Activated CD8-positive, alpha-beta memory T cell treated with anti-CD3 and anti-CD28 coated beads, Interleukin-2, amount 10 ng/mL, durations not matched to agents 7 days and 5 days (primary cell): ENCODE measurements around the gene ALS2. TPM values are rescaled to one million over a fixed set of nuclear protein-coding genes. Genes with fewer than 3 reads are reported as not detected.
"Not testable (repeated sequence)": the region's sequence is repeated elsewhere in the genome, so short reads cannot be mapped to it uniquely, and the experiment has no call there.

Source experiments
- ATAC-seq: fragments of 150-1000 bp; cut with Tn5 transposase; one replicate; pipeline ENCODE4 v1.10.0; 2021; ENCODE audit warnings: moderate library complexity
- CTCF ChIA-PET: fragments of 350-600 bp; sonication (Branson Sonifier 250); formaldehyde crosslinking; loops from one replicate; lab custom pipeline; 2021; ENCODE audit warnings: antibody characterized with exemption; lab: Charles Lee
- DNase-seq: peaks from one replicate; pipeline ENCODE4 v3.0.0-alpha.2; 2020
- H3K27ac Mint-ChIP-seq: one replicate; pipeline ENCODE4 v1.8.0; 2021; ENCODE audit warnings: mild to moderate bottlenecking, mixed read lengths
- H3K27me3 Mint-ChIP-seq: one replicate; pipeline ENCODE4 v1.8.0; 2021; ENCODE audit warnings: mixed read lengths
- H3K36me3 Mint-ChIP-seq: one replicate; pipeline ENCODE4 v1.8.0; 2021; ENCODE audit warnings: mild to moderate bottlenecking, mixed read lengths
- H3K4me1 Mint-ChIP-seq: one replicate; pipeline ENCODE4 v1.8.0; 2021; ENCODE audit warnings: mixed read lengths
- H3K4me3 Mint-ChIP-seq: one replicate; pipeline ENCODE4 v1.8.0; 2021; ENCODE audit warnings: mild to moderate bottlenecking, moderate library complexity, mixed read lengths
- H3K9me3 Mint-ChIP-seq: one replicate; pipeline ENCODE4 v1.8.0; 2022; ENCODE audit warnings: low read depth, mixed read lengths
- total RNA-seq, 2 experiments: library from RNA; stranded (reverse); gene quantifications; one replicate each; pipeline ENCODE4 v1.2.3, GENCODE V29; 2021

ALS2 gene
- total RNA-seq, 2 experiments from 2014 or later: 12.0 to 14.1 TPM

DNA sequence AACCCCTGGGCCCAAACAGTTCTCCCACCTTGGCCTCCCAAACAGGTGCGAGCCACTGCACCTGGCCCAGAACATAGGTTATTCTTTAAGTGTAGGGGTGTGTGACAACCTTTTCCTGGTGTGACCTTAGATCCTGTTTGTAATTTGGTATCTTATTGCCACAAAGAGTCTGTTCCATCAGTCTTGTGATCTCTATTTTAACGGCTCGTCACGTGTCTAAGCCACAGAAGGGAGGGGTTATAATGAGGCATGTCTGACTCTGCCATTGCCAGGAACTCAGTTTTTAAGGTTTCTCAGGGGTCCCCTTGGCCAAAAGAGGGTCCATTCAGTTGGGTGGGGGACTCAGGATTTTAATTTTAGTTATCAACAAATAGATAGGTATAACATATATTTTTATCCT, 4.4 kb upstream of the ALS2 start:
- Mint-ChIP-seq H3K27me3 (peaks cover 10% of the 10 kb centered on the region), H3K4me3 (no peak overlapping the region), H3K36me3 (no peaks in the 10 kb centered on the region), H3K4me1 (peaks cover 10% of the 10 kb centered on the region), H3K27ac (no peak overlapping the region), H3K9me3 (no peaks in the 10 kb centered on the region)
- ATAC-seq (no peak), DNase-seq (no peak)
- CTCF ChIA-PET: interaction anchor here (1.0 kb wide), 1 partner anchor 10 kb away, joined by 4 read pairs; no protein-coding TSS in a partner anchor

DNA sequence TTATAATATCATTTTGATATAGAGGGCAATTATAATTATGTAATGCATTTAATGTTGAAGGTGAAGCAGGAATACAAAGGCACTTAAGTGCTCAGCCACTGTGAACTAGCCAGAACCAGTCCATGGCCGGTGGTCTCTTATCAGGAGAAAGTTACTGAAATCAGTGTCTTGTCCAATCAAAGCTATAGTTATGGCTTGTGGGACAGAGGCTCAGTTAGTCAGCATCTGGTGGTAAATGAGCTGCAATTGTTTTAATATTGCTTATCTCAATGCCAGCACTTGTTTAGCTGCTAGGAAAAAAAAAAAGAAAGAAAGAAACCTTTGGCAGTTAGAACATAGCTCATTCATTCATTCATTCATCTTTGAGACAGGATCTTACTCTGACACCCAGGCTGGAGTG, 3.8 kb upstream of the ALS2 start:
- H3K4me1 Mint-ChIP-seq: peaks cover 16% of the 10 kb centered on the region
- ATAC-seq: no peak
- no peak for DNase-seq
- H3K27me3 Mint-ChIP-seq: peaks cover 10% of the 10 kb centered on the region
- no peaks in the 10 kb centered on the region for H3K9me3 Mint-ChIP-seq
- no peaks in the 10 kb centered on the region for H3K36me3 Mint-ChIP-seq
- no peak overlapping the region for H3K4me3 Mint-ChIP-seq
- no peak overlapping the region for H3K27ac Mint-ChIP-seq
- CTCF ChIA-PET: interaction anchor here (1.0 kb wide), 1 partner anchor 11 kb away, joined by 4 read pairs; no protein-coding TSS in a partner anchor

DNA sequence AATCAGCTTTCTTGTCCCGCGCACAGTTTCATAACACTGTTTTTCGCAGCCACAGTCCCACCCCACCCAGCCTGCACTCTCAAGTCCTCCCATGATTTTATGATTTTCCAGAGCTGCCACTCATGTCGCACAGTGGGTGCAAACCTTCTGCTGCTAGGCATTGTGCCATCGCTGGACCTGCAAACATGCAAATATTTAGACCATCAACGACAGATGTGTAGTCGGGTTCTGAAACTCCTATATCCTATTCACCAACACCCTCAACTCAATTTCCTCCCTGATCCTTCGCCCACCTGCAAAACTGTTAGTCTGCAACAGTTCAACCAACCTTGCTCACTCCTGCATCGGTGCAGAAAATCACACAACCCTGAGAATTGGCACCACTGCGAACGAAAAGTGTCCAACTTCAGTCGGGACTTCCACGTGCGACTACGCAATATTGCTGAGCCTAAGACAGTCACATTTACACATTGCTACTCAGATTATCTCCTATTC, 871 bp upstream of the ALS2 start:
- peaks cover 25% of the 10 kb centered on the region for H3K4me1 Mint-ChIP-seq
- H3K27me3 Mint-ChIP-seq: peaks cover 10% of the 10 kb centered on the region
- H3K36me3 Mint-ChIP-seq: no peaks in the 10 kb centered on the region
- H3K4me3 Mint-ChIP-seq: peak overlapping the region; percentile 84
- peak; percentile 45 for DNase-seq
- H3K9me3 Mint-ChIP-seq: no peaks in the 10 kb centered on the region
- CTCF ChIA-PET: interaction anchor here (1.2 kb wide), 1 partner anchor 544 kb away, joined by 3 read pairs; no protein-coding TSS in a partner anchor
- H3K27ac Mint-ChIP-seq: peak overlapping the region; percentile 88
- ATAC-seq: peak; percentile 4

DNA sequence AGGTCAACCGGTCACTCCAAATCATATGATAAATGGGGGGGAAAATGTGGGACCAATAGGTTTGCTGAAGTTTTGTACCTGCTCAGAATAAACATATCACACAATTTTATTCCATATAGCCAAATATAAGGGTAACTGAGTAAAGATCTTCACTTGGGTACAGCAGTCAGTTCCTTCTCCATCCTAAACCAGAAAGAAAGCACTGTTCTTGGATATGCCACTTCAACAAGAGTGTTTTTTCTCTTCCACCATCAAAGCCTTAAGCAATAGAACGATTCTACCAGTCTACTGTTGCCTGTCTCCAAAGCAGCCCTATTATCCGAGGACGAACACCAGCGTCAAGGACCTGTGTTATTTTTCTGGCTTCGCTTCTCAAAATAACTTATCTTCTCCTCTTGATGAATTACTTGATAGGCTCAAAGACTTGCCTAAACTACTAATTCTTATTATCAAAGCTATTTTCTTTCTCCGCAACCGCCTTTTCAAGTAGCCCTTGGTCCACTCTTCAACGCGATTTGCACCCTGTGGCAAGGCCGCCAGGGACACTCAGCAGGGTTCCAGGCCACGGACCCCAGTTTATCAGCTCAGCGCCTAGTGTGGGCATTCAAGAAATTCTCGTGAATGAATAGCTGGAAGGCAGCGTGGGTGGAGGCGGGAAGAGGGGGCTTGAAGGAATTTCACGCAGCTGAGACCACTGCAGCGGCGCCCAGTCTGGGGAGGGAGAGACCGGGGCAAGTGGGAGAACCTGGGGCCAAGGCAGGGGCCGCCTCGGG, 646 bp downstream of the ALS2 start:
- H3K4me3 Mint-ChIP-seq: peak overlapping the region; percentile 84
- peak overlapping the region; percentile 88 for H3K27ac Mint-ChIP-seq
- CTCF ChIA-PET: interaction anchor here (1.2 to 1.5 kb wide), 3 partner anchors 542 to 816 kb away, joined by 3 to 5 read pairs (median 3); partner anchors contain the start of gene ORC2
- peaks cover 25% of the 10 kb centered on the region for H3K4me1 Mint-ChIP-seq
- ATAC-seq: peak; percentile 2
- no peaks in the 10 kb centered on the region for H3K9me3 Mint-ChIP-seq
- no peak for DNase-seq
- H3K36me3 Mint-ChIP-seq: no peaks in the 10 kb centered on the region
- H3K27me3 Mint-ChIP-seq: peaks cover 10% of the 10 kb centered on the region

DNA sequence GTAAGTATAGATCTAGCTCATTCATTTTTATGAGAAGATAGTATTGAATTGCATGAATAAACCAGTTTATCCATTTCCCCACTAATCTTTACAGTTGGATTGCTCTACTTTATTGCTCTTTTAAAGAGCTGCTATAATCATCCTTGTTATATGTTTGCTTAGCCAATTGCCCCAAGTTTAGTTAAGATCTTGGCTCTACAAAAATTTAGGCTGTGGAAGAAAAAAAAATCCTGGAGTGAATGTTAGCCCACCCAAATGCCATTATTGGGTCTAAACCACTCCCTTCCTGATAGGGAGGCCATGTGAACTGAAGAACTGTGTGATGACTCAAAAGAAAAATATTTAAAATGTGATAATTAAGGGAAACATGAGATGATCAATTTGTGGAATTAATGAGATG, 2.9 kb downstream of the ALS2 start:
- H3K36me3 Mint-ChIP-seq: no peaks in the 10 kb centered on the region
- peaks cover 4% of the 10 kb centered on the region for H3K27me3 Mint-ChIP-seq
- H3K4me1 Mint-ChIP-seq: peaks cover 36% of the 10 kb centered on the region
- ATAC-seq (no peak), DNase-seq (no peak)
- CTCF ChIA-PET: no interaction called here
- no peak overlapping the region for H3K4me3 Mint-ChIP-seq
- no peaks in the 10 kb centered on the region for H3K9me3 Mint-ChIP-seq
- H3K27ac Mint-ChIP-seq: no peak overlapping the region

DNA sequence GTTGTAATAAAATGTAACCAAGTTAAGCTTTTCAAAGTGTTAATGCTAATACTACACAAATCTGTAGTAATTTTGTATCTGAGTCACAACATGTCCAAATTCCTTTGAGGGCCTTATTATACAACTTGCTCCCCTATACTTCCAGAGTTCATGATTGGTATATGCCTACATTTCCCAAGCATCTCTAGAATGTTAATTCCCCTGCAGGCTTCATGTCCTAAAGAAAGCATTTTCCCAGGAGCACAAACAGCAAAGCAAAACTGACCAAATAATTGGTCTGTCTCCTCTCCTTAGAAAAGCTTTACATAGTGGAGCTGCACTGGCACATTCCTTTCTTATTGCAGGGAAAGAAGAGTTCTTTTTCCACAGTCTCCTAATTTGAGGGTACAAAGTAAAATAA, 3.7 kb downstream of the ALS2 start:
- Mint-ChIP-seq H3K27me3 (no peaks in the 10 kb centered on the region), H3K9me3 (no peaks in the 10 kb centered on the region), H3K4me3 (no peak overlapping the region), H3K4me1 (peaks cover 36% of the 10 kb centered on the region), H3K36me3 (no peaks in the 10 kb centered on the region), H3K27ac (no peak overlapping the region)
- CTCF ChIA-PET: no interaction called here
- ATAC-seq: no peak
- DNase-seq: no peak

DNA sequence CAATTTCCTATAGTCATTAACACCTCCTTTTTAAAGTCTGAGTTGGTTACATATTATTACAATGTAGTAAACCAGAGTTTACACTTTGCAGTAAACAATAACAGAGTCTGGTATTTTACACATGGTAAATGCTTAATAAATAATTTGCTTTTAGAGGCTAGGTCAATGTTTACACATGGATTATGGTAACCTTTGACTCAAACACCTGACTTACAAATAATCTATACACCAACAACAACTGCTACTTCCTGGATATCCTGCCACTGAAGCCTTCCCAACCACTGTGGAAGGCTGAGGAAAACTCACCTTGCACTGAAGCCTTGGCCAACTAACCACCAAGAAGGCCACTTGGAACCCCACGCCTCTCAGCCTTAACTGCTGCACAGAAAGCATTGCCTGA, 5.4 kb downstream of the ALS2 start:
- Mint-ChIP-seq H3K9me3 (no peaks in the 10 kb centered on the region), H3K27me3 (no peaks in the 10 kb centered on the region), H3K4me1 (peaks cover 28% of the 10 kb centered on the region), H3K4me3 (no peak overlapping the region), H3K36me3 (no peaks in the 10 kb centered on the region), H3K27ac (no peak overlapping the region)
- ATAC-seq (no peak), DNase-seq (no peak)
- CTCF ChIA-PET: no interaction called here

DNA sequence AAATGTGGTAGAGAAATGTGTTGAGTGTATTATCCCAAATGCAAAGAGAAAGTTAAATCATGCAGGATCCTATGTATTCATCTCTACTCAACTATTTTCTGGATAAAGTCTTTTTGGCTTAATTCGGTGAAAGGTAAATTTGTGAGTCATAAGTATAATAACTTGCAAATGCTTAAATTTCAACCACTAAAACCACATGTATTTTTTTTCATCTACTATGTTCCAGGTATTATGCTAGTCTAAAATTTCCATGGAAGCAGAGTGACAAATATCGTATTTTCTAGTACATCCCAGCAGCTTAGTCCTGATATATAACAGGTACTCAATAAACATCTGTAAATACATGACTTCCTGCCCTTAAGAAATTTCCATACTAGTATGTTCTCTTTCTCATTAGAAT, 6.2 kb downstream of the ALS2 start:
- no peak overlapping the region for H3K27ac Mint-ChIP-seq
- CTCF ChIA-PET: no interaction called here
- DNase-seq (no peak), ATAC-seq (no peak)
- H3K36me3 Mint-ChIP-seq: no peaks in the 10 kb centered on the region
- H3K27me3 Mint-ChIP-seq: no peaks in the 10 kb centered on the region
- H3K4me1 Mint-ChIP-seq: peaks cover 21% of the 10 kb centered on the region
- H3K9me3 Mint-ChIP-seq: no peaks in the 10 kb centered on the region
- no peak overlapping the region for H3K4me3 Mint-ChIP-seq

DNA sequence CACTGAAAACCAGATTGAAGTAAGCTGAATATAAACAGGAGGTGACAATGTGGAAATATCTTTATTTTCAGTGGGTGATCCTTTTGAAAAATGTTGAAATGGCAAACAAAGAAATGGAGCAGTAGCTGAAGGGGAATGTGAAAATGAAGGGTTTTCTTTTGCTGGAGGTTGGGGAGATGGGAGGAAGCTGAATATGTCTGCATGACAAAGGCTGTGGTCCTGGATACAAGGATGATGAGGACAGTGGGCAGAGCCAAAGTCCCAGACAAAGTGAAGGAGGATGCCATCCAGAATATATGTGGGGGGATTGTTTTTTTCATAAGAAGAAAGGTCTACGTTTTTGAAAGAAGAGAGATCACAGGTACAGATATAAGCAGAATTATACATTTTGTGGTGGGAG, 6.7 kb downstream of the ALS2 start:
- Mint-ChIP-seq H3K27me3 (no peaks in the 10 kb centered on the region), H3K4me3 (no peak overlapping the region), H3K27ac (no peak overlapping the region), H3K4me1 (peaks cover 18% of the 10 kb centered on the region), H3K36me3 (no peaks in the 10 kb centered on the region), H3K9me3 (no peaks in the 10 kb centered on the region)
- CTCF ChIA-PET: no interaction called here
- no peak for DNase-seq
- ATAC-seq: no peak

DNA sequence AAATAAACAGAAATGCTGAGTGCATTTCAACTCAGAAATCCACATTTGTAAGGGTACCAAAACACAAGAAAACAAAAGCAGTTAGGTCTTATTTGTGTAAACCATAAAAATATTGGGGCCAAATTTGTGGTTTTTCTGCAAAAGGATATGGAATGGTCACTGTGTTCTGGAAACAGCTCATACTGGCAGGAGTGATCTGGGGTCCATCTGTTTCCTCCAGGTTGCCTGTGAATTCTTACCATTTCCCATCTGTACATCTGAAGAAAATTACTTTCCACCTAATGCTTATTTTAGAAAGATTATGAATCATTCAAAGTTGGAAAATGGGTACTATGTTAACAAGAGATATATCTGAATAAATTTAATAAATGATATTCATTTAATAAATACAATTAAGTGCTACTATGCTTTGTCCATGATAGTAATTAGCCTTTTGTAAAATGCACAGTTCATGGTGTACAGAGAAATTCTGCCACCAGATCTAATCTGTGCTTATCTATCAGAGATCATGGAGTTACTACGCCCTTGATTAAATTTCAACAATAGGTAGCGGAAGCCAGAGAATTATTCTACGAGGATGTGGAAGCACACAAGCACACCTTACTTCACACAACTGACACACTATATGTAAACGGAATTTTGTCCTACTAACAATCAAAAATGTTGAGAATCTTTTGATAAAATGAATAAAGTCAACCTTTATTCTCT, 10.9 kb downstream of the ALS2 start:
- Mint-ChIP-seq H3K4me3 (no peak overlapping the region), H3K27ac (no peak overlapping the region), H3K4me1 (peaks cover 10% of the 10 kb centered on the region), H3K36me3 (peaks cover 6% of the 10 kb centered on the region), H3K9me3 (no peaks in the 10 kb centered on the region), H3K27me3 (no peaks in the 10 kb centered on the region)
- DNase-seq: no peak
- ATAC-seq: no peak
- CTCF ChIA-PET: no interaction called here

DNA sequence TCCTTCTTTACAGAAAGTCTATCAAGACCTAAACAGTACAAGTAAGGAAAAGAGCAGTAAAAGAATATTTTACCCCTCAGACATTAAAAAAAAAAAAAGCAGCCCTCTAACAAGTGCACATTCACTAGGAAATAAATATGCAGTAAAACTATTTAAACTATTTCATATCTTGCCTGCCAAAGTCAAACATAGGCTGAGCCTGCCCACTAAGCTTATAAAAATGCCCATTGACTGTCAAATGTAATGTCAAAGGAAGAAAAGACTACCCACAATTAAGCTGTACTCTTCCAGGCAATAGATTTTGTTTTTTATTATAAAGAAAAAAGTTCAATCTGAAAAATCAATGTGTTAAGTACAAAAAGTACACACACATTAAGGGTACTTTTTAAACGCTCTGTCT, 11.8 kb downstream of the ALS2 start:
- H3K4me3 Mint-ChIP-seq: no peak overlapping the region
- ATAC-seq (no peak), DNase-seq (no peak)
- peaks cover 6% of the 10 kb centered on the region for H3K36me3 Mint-ChIP-seq
- CTCF ChIA-PET: interaction anchor here (0.7 kb wide), 1 partner anchor 22 kb away, joined by 4 read pairs; no protein-coding TSS in a partner anchor
- no peaks in the 10 kb centered on the region for H3K27me3 Mint-ChIP-seq
- H3K9me3 Mint-ChIP-seq: no peaks in the 10 kb centered on the region
- H3K27ac Mint-ChIP-seq: no peak overlapping the region
- peaks cover 4% of the 10 kb centered on the region for H3K4me1 Mint-ChIP-seq

DNA sequence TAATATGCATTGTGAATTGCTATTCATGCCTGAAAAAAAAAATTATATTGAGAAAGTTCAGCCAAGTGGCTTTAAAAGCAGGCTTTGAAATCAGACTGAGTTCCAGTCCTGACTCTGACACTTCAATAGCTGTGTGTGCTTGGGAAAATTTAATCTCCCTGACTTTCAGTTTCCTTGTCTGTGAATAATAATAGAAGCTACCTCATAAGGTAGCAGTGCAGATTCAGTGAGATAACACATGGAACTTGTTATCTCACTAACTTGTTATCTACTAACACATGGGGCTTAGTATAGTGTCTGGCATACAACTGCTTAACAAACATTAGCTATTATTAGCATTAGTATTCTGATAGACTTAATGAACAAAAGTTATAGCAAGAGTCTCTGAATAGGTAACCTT, 14.9 kb downstream of the ALS2 start:
- Mint-ChIP-seq H3K4me1 (no peaks in the 10 kb centered on the region), H3K27me3 (no peaks in the 10 kb centered on the region), H3K36me3 (peaks cover 13% of the 10 kb centered on the region), H3K9me3 (no peaks in the 10 kb centered on the region), H3K4me3 (no peak overlapping the region), H3K27ac (no peak overlapping the region)
- CTCF ChIA-PET: no interaction called here
- ATAC-seq (no peak), DNase-seq (no peak)

DNA sequence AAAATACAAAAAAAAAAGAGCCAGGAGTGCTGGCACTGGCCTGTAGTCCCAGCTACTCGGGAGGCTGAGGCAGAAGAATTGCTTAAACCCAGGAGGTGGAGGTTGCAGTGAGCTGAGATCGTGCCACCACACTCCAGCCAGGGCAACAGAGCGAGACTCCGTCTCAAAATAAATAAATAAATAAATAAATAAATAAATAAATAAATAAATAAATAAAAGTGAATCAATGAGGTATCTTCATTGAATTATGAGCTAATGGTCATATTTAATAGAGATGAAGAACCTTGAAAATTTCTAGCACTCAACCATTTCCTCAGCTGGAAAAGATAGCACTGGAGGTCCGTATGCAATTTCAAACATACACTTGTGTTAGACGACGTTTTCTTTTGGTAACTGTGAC, 16.3 kb downstream of the ALS2 start:
- ATAC-seq, H3K27ac Mint-ChIP-seq, H3K9me3 Mint-ChIP-seq, CTCF ChIA-PET, DNase-seq, H3K4me3 Mint-ChIP-seq, H3K4me1 Mint-ChIP-seq, H3K27me3 Mint-ChIP-seq: not testable (repeated sequence)
- H3K36me3 Mint-ChIP-seq: peaks cover 13% of the 10 kb centered on the region

DNA sequence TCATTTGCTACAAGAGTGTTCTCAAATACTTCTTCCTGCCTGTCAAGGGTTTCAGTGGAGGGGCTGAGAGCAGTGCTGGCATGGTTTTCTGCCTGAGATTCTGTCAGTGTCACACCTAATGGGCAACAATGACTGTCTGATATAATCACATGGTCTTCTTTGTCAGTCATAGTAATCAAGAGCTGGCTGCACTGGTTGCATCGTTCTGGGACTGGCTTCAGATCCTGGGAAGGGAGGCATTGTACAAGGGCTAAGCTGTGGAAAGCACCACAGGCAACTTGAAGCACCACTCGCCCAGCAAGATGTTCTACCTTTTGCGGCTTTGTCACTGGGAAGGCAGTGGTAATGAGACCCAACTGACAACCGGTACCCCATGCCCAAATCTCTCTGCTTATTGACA, 19.6 kb downstream of the ALS2 start:
- no peak for DNase-seq
- Mint-ChIP-seq H3K27ac (no peak overlapping the region), H3K36me3 (peaks cover 9% of the 10 kb centered on the region)

More for the DNA sequence above, 19.6 kb downstream of the ALS2 start:
- Mint-ChIP-seq H3K27me3 (no peaks in the 10 kb centered on the region), H3K9me3 (no peaks in the 10 kb centered on the region), H3K4me1 (no peaks in the 10 kb centered on the region), H3K4me3 (no peak overlapping the region)
- ATAC-seq: no peak
- CTCF ChIA-PET: no interaction called here
